22Rv1 (cell line): ENCODE measurements around the gene CLIP1.

ENCODE experiments used
- CTCF ChIP-seq: fragments of 450-650 bp; IDR thresholded peaks from 2 replicates; pipeline ENCODE4 v1.5.1; 2017; ENCODE audit warnings: mild to moderate bottlenecking
- ZFX ChIP-seq: fragments of 450-650 bp; IDR thresholded peaks from 2 replicates; pipeline ENCODE4 v1.6.1; 2017; ENCODE audit warnings: antibody characterized with exemption, borderline replicate concordance

- TF ChIP-seq CTCF (no peak), ZFX (no peak)
Observed at GRCh38 chr12:122412851-122413433, 9.5 kb downstream of the CLIP1 start.
